HG02970 (cell line): ENCODE data around the gene YKT6.
A peak's percentile ranks its signal among the peaks of the same experiment; 100 is the strongest.

Experiments used
- ATAC-seq: cut with Tn5 transposase; IDR thresholded peaks from one replicate; pipeline ENCODE4 v1.9.1; 2021; ENCODE audit warnings: mild to moderate bottlenecking, moderate library complexity, moderate number of reproducible peaks; ENCODE audit not compliant: unreplicated experiment, low FRiP score

YKT6 gene

DNA sequence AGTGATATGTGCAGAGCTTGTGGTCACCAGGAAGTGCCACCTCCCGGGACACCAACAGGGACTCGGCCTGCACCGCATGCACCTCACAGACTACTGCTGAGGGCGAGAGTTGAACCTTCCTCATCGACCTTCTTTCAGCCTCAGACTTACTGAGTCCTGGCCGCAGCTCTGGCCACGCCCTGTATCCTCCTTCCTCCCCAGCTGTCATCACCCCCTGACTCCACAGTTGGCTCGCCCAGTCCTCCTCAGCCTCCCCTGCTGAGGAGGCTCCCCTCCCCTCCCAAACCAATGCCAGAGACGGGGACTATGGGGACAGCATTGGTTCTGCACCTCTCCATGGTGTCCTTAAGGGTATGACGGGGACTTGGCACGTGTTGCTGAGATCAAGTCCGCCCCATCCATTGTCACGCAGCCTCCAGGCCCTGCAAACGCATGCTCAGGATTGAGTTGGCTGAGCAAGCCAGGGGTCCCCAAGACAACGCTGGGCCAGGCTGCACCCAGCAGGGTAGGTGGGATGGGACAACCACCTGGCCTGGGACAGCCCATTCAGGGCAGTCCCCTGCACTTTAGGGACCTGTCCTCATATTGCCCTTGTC is 49.0 kb downstream of the YKT6 start:
- ATAC-seq: no peak

DNA sequence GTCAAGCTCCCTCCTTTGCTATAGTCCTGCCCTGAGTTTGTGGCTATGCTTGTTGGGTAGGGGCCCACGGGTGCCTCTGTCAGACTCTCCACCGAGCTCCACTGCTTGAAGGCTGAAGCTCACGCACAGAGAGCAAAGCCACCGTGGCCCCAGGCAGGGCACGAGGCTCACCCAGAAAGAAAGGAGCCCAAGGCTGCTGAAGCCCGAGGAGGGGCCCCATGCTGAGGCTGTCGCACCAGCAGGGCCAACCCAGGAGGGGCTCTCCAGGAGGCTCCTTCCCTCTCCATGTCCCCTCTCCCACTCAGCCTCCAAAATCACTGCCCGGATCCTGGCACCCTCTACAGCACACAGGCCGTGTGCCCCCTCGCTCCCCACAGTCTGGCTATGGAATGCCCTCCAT is 50.5 kb downstream of the YKT6 start:
- ATAC-seq: no peak

DNA sequence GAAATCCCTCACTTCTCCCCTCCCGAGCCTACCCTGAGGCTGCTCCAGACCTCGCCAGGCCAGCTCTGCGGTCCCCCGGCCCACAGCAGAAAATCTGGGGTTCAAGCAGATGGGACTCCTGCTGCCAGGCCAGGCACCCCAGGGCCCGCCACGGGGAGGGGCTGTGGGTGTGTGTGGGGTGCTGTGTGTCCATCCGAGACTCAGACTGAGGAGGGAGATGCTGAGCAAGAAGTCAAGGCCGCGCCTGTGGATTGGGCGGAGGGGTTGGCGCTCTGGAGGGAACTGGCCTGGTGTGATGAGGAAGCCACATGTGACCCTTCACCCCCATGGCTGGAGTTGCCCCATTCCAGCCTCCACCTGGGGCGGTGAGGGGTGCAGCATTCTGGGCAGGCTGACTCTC is 51.1 kb downstream of the YKT6 start:
- no peak for ATAC-seq

DNA sequence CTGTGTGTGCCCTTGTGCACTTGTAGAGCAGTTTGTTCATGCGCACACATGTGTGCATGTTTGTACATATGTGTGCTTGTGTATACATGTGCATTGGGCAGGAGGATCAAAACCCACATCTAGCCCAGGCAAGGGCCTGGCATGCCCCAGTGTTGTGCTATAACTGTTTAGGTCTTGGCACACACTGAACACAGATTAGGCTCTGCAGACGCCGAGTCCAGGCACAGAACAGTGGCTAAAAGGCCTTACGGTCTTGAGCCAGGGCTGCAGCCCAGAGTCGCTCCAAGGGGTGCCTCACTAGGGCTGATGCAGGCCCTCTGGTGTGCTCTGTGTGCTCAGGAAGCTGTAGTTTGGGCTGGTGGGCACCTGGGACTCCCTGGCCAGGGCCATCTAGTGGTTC is 55.7 kb downstream of the YKT6 start:
- no peak for ATAC-seq

DNA sequence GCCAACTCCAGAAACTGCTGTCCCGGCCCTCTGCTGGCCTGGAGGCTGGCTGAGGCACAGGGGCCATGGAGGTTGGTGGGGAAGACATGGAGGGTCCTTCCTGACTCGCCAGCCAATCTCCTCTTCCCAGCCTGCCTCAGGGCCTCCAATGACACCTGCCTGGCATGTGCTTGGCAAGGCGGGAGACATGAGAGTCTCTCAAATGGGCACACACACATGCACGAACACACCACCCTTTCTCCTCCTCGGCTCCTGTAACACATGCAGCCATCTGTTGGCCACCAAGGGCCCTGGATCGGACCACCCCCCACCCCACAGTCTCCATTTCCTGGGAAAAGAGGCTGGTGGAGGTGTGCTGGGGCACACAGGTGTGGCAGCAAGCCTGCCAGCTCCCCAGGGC is 56.4 kb downstream of the YKT6 start:
- no peak for ATAC-seq

DNA sequence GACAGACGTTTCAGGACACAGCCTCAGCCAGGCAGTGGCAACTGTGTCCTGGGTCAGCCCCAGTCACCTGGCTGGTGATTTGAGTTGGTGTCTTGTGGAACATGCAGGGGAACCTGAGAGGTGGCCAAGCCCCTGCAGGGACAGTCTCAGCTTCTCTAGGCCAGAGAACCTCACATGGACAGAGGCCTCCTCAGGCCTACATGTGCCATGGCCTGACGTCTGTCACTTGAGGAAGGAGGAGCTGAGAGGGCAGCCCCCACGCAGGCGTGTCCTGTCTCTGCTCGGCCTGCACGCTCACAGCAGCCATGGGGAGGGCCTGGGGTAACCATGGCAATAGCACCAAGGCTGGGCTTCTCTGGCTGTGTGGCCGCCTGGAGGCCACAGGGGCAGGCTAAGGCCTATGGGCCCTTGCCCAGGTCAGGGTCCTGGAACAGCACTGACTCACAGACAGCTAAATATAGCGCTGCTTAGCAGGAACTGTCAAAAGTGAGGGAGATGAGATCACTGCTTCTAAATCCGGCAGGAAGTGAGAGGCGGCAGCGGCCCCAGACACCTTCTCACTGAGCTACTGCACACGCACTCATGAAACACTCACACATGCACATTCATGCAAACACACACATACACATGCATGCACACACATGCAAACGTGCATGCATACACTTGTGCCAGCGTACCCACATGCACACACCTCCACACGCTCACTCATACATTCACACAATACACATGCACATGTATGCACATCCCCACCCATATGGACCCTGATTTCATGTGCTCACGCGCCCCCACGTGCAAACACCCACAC is 57.0 kb downstream of the YKT6 start:
- ATAC-seq: peak; percentile 75

DNA sequence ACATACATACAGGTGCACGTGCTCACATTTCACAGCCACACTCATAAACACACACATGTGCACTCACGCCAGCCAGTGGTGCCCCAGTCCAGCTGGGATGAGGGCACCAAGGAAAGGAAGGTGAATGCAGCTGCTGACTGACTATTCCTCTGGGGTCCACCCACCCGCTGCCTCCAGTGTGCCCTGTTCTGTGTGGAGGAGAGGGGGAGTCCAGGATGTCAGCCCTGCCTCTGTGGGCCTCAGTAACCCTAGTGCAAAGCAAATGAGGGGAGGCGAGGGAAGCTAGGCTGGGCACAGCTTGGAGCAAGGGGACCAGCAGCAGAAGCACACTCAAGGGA is 57.6 kb downstream of the YKT6 start:
- ATAC-seq: no peak

DNA sequence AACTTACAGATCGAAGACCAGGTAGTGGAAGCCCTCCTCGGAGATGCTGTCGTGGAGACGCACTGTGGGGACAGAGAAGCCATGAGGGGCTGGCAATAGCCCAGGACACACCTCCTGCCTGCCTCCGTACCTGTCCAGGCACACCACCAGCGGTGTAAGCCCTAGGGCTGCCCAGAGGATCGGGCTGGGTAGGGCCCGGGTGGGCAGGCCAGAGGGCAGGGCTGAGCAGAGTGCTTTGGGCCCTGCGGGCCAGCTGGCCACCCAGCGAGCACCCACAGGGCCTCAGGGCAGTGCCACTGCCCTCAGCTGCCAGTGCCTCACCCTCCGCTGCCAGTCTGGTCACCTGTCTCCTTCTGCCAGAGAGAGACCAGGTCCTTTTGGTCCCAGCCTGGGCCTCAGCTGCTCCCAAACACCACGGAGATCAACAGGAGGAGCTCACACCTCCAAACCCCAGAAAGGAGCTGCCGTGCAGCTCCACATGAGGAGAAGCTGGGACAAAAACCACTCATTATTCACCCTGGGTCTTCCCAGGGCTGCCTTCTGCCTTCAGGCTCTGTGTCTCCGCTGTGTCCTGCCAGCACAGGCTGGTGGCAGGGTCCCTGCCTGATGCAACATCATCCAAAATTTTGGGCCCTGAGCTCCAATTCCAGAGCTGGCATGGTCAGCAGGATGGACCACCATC is 58.2 kb downstream of the YKT6 start:
- no peak for ATAC-seq

DNA sequence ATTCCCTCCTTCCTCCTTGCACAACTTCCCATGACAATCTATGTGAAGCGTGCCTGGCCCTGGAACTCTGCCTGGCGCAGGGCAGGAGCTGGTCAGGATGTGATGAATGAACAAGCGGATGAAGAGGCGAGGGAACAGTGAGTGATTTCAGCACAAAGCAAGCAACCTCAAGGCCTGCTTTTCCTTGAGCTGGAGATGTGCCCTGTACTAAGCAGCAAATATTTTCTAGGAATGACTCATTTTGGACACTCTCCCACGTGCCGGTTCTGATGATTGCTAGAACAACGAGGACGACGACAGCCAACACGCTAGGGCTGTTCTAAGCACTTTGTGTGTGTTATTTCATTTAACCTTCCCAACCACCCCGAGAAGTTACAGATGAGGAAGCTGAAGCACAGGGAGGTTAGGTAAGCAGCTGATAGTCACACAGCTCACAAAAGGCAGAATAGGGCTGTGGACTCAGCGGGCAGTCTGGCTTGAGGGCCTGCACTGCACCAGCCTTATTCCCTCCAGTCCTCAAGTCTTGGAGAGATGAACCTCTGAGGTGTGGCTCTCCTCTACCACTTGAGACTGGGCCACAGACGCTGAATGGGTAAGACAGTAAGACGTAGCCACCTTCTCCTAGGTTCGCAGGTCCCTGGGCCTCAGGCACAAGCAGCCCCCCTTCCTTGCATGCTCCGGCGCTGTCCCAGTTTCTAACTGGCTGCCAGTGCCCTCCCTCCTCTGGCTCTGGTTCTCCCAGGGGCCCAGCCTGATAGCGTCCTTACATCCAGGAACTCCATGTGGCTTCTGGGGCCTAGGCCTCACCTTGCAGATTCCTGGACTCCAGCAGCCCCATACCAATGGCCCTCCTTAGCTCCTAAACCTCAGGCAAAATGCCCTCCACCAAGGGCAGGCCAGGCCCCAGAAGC is 59.0 kb downstream of the YKT6 start:
- ATAC-seq: no peak

DNA sequence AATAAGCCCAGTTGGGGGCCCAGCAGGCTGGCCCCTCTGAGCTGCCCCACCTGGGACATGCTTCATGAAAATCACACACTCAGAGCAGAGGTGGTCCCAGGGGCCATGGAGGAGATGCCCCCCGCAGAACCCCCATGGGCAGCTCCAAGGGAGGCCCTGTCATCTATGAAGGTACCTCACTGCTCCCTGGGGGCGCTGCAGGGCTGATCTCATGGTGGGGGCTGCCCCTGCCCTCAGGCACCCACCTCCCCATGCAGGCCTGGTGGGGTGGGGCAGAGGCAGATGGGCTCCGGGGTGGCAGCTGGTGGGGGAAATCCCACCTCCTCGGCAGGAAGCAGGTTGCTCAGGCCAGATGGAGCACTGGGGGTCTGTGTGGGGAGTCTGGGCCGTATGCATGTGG is 60.5 kb downstream of the YKT6 start:
- no peak for ATAC-seq

DNA sequence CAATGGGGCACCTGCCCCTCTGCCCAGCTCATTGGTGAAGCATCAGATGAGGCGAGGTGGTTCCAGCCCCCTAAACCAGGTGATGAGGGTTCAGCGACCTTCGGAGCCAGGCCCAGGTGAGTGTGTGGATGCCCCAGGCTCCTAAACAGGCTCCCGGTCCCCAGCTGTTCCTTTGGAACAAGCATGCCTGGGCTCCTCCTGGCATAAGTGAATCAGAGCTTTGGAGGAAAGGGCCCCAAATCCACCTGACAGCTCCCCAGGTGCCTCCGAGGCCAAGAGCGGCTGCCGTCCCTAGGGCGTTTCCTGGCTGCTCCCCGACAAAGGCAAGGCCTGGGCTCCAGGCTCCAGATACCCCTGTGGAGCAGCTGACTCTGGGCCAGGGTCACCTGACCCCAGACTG is 61.3 kb downstream of the YKT6 start:
- ATAC-seq: no peak

DNA sequence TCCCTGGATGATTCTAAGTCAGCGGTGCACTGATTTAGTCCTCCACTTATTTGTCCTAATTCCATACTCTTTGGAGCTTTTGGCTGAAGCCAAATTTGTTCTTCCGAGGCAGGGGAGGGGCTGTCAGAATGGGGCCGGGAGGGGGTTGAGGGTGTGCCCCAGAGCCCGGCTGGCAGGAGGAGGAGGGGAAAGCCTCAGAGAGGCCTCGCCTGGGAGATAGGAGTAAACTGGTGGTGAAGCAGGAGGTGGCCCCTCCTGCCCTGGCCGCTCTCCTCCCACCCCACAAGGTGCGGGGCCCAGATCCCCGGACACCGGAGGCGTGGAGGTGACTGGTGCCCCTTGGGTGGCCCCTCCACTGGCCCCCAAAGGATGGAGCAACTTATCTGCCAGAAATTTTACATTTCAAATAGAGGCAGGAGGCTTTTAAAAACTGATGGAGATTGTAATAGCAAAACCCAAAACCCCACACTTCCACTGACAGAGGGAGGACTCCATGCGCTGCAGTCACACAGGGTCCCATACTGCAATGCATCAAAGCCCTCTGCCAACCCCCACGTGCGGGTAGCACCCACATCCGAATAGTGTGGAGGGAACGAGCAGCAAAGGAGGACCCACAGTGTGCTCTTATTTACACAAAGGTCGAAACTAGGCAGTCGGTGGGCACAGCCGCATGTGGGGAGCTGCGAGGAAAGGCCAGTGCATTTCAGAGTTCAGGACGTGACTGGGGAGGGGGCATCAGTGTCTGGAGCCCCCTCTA is 62.7 kb downstream of the YKT6 start:
- ATAC-seq: no peak
